ENCODE results near the gene TNS2. TPM values are rescaled to one million over a fixed set of nuclear protein-coding genes. Genes with fewer than 3 reads are reported as not detected.

The TNS2 gene
- total and polyA plus RNA-seq, 2 of the 13 experiments (the other 11 are each of a cell fraction or from before 2014, with no cell fraction given) = 8.9 to 20.4 TPM

GRCh38 chr12:53102883-53103807 lies 53.3 kb downstream of the TNS2 start, which contains the start of gene SOAT2 (continued):
- no peak for TF ChIP-seq ZBTB39 (CRISPR knock-in tag; IDR thresholded peaks at IDR 0.05)
- peak; percentile 28; the same call in 1 of the 2 replicates for TF ChIP-seq SPEN (CRISPR knock-in tag; IDR thresholded peaks at IDR 0.05; ENCODE audit: low read depth)
- TF ChIP-seq TMF1 (CRISPR knock-in tag; IDR thresholded peaks at IDR 0.05; ENCODE audit: low read depth) = 0 out of 2 replicates have a peak, but pooled peaks have one; percentile 19
- TF ChIP-seq MATR3 (CRISPR knock-in tag; IDR thresholded peaks at IDR 0.05) = no peak
- TF ChIP-seq ZNF251 (CRISPR knock-in tag; IDR thresholded peaks at IDR 0.05) = no peak
- TF ChIP-seq HNF1B (CRISPR knock-in tag; IDR thresholded peaks at IDR 0.05) = peak; percentile 65; the same call in 1 of the 2 replicates
- TF ChIP-seq ZNF589 (CRISPR knock-in tag; conservative IDR thresholded peaks at IDR 0.05) = peak; percentile 63
- TF ChIP-seq ZBTB20 (CRISPR knock-in tag; IDR thresholded peaks at IDR 0.05; ENCODE audit: borderline replicate concordance, low read depth) = no peak
- TF ChIP-seq ZFP37 (CRISPR knock-in tag; IDR thresholded peaks at IDR 0.05; ENCODE audit: borderline replicate concordance) = no peak
- TF ChIP-seq SMAD1 (CRISPR knock-in tag; IDR thresholded peaks at IDR 0.05; ENCODE audit: borderline replicate concordance, low read depth) = peak; percentile 58; the same call in 1 of the 2 replicates
- peak; percentile 82; the same call in 1 of the 2 replicates for TF ChIP-seq TERF1 (CRISPR knock-in tag; IDR thresholded peaks at IDR 0.05)
- no peak for TF ChIP-seq KLF9 (CRISPR knock-in tag; IDR thresholded peaks at IDR 0.05; ENCODE audit: low read depth)
- TF ChIP-seq KDM4B (CRISPR knock-in tag; IDR thresholded peaks at IDR 0.05) = no peak
- peak; percentile 45 for TF ChIP-seq PHF5A (CRISPR knock-in tag; IDR thresholded peaks at IDR 0.05; ENCODE audit: low read depth, unreplicated experiment)
- TF ChIP-seq RBFOX2 (IDR thresholded peaks at IDR 0.05; ENCODE audit: low read depth, low read length) = peak; percentile 93
- 0 out of 2 replicates have a peak, but pooled peaks have one; percentile 65 for TF ChIP-seq MAZ (IDR thresholded peaks at IDR 0.05; ENCODE audit: borderline replicate concordance, low read depth, low read length)
- TF ChIP-seq MAZ (CRISPR knock-in tag; IDR thresholded peaks at IDR 0.05; ENCODE audit: low read depth) = peak; percentile 82
- no peak for TF ChIP-seq ZNF557 (CRISPR knock-in tag; IDR thresholded peaks at IDR 0.05)
- TF ChIP-seq CEBPB (IDR thresholded peaks at IDR 0.05; ENCODE audit: borderline replicate concordance, low read depth, low read length) = no peak
- TF ChIP-seq CEBPZ (IDR thresholded peaks at IDR 0.05; ENCODE audit: low read length) = no peak

Measured in HepG2 (cell line).